T-helper 1 cell treated with Interleukin-12 subunit alpha and Interleukin-12 subunit beta and Interleukin-4 antibody, amounts not matched to agents 30 μg/mL and 1 μg/mL, for 36 hours (primary cell): ENCODE results near the gene CDH11.

Source experiments
- H3K27ac Mint-ChIP-seq: one replicate; pipeline ENCODE4 v1.8.0; 2021; ENCODE audit warnings: mild to moderate bottlenecking, mixed read lengths
- H3K27me3 Mint-ChIP-seq: one replicate; pipeline ENCODE4 v1.8.0; 2021; ENCODE audit warnings: low read depth, mixed read lengths
- H3K36me3 Mint-ChIP-seq: one replicate; pipeline ENCODE4 v1.8.0; 2021; ENCODE audit warnings: low read depth, mixed read lengths
- H3K4me1 Mint-ChIP-seq: one replicate; pipeline ENCODE4 v1.8.0; 2021; ENCODE audit warnings: low read depth, mixed read lengths
- H3K4me3 Mint-ChIP-seq: one replicate; pipeline ENCODE4 v1.8.0; 2021; ENCODE audit warnings: mild to moderate bottlenecking, moderate library complexity, mixed read lengths
- H3K9me3 Mint-ChIP-seq: one replicate; pipeline ENCODE4 v1.8.0; 2021; ENCODE audit warnings: mixed read lengths

The CDH11 gene

GRCh38 chr16:65121870-65122723 is at the start of gene CDH11:
Gene CDH11, minus strand, starts transcription at chr16:65122063. Its CDS starts 117,194 bp downstream, at chr16:65004869.
- no peaks in the 10 kb centered on the region for H3K9me3 Mint-ChIP-seq
- H3K4me1 Mint-ChIP-seq = peaks cover 2% of the 10 kb centered on the region
- H3K4me3 Mint-ChIP-seq = no peak within 1 kb of the TSS
- peaks cover 45% of the 10 kb centered on the region for H3K27me3 Mint-ChIP-seq
- no peaks in the 10 kb centered on the region for H3K36me3 Mint-ChIP-seq
- H3K27ac Mint-ChIP-seq = no peak within 1 kb of the TSS

DNA sequence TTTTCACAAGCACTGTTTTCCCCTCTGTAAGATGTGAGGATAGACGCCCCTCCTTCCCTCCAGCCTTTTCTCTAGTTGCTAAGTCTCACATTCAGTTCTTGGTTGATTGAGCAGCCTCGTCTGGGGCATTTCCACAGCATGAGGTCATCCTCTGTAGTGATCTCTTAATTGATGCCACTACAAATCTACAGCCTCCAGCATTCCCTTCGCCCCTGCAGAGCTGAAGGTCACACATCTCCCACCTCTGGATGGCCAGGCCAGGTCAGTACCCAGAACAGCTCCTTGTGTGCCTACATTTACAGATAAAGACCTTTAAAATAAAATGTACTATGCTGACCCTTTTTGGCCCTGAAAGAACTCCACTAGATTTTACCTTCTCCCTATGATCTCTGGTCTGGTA is 32.5 kb upstream of the CDH11 start:
- Mint-ChIP-seq H3K9me3 (no peaks in the 10 kb centered on the region), H3K36me3 (no peaks in the 10 kb centered on the region), H3K4me1 (no peaks in the 10 kb centered on the region), H3K27me3 (no peaks in the 10 kb centered on the region), H3K4me3 (no peak overlapping the region), H3K27ac (no peak overlapping the region)

- no peaks in the 10 kb centered on the region for H3K27me3 Mint-ChIP-seq
- H3K36me3 Mint-ChIP-seq = no peaks in the 10 kb centered on the region
- no peaks in the 10 kb centered on the region for H3K9me3 Mint-ChIP-seq
- H3K4me1 Mint-ChIP-seq = no peaks in the 10 kb centered on the region
- H3K4me3 Mint-ChIP-seq = no peak overlapping the region
- no peak overlapping the region for H3K27ac Mint-ChIP-seq
Measured at GRCh38 chr16:65153365-65154105, 31.7 kb upstream of the CDH11 start.

- Mint-ChIP-seq H3K27me3 (no peaks in the 10 kb centered on the region), H3K4me3 (no peak overlapping the region), H3K36me3 (no peaks in the 10 kb centered on the region), H3K27ac (no peak overlapping the region), H3K9me3 (no peaks in the 10 kb centered on the region), H3K4me1 (no peaks in the 10 kb centered on the region)
Measured at GRCh38 chr16:65148804-65149203, 26.9 kb upstream of the CDH11 start.

DNA sequence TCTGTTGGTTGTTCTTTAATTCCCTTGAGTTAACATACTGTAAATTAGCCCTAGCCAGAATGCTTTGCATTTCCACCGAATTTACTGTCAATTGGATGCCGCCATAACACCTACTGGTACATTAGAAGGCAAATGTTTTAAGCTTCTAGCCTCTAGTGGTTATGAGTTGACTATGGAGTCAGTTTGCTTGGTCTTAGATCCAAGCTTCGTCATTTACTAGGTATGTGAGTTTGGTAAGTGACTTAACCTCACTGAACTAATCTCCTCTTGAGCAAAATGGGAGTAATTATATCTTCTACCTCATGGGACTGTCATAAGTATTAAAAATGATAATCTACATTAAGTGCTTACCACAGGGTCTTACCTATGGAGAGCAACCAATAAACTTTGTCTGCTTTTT is 20.4 kb upstream of the CDH11 start:
- Mint-ChIP-seq H3K4me3 (no peak overlapping the region), H3K9me3 (no peaks in the 10 kb centered on the region), H3K4me1 (no peaks in the 10 kb centered on the region), H3K36me3 (no peaks in the 10 kb centered on the region), H3K27ac (no peak overlapping the region), H3K27me3 (no peaks in the 10 kb centered on the region)

DNA sequence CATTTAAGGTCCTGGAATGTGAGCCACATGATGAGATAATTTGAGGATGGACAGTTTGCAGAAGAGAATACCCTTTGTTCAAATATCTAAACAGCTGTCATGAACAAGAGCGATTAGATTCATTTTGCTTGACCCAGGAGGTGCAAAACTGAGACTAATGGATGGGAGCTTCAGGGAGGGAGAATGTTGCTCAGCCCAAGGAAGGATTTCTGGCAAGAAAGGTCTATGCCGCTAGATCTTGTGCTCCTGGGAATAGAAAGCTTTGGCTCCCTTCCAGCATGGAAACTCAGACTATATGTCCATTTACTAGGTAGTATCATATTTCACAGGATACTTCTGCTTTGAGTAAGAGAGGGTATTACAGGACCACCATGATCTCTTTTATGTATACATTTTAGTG is 14.8 kb upstream of the CDH11 start:
- Mint-ChIP-seq H3K36me3 (no peaks in the 10 kb centered on the region), H3K27me3 (no peaks in the 10 kb centered on the region), H3K9me3 (no peaks in the 10 kb centered on the region), H3K4me3 (no peak overlapping the region), H3K4me1 (no peaks in the 10 kb centered on the region), H3K27ac (no peak overlapping the region)

DNA sequence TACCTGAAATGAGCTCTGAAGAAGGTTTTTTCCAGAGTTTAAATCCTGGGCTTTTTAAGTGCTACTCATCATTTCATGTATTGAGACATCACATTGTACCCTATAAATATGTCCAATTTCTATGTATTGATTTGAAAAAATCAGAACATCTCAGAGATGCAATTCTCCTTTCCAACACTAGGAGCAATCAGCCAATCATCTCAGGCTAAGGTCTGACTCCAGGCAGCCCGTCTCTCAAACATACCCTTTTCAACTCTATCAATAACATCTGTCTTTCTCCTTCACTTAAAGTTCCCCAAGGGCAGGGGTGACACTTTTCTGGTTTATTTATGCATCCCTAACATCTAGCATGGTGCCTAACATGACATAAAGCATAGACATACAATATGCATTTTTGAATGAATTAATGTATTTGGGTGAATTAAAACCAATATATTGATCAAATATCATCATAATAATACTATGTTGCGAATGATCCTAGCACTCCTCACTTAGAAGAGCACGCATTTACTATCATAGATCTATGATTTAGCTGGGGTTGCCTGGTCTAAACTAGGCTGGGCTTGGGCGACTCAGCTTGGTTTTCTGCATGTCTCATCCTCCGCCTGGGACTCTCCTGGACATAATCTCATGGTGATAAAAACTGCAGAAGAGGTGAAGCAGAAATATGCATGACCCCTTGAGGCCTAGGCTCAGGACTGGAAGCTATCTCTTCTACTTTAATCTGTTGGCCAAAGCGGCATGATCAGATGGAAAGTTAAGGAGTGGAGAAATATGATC is 5.2 kb upstream of the CDH11 start:
- peaks cover 18% of the 10 kb centered on the region for H3K27me3 Mint-ChIP-seq
- H3K4me3 Mint-ChIP-seq = no peak overlapping the region
- no peaks in the 10 kb centered on the region for H3K9me3 Mint-ChIP-seq
- H3K27ac Mint-ChIP-seq = no peak overlapping the region
- H3K4me1 Mint-ChIP-seq = peaks cover 2% of the 10 kb centered on the region
- H3K36me3 Mint-ChIP-seq = no peaks in the 10 kb centered on the region

DNA sequence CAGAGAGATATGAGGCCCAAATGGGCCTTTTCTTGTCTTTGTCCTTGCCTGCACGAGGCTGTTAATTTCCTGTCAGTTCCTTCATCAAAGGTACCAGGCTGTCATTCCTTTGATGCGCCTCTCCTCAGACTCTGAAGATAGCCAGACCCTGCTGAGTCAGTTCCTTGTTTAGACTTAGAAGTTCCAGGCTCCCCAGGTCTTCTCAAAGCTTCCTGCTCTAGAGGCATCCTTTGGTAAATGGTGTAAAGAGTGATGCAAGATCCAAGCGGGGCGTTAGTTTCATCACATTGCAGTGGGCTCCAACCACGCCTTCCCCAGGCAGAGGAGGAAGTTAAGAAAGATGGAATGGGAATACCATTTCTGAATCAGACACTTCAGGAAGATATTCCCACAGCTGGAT is 4.0 kb upstream of the CDH11 start:
- H3K4me1 Mint-ChIP-seq = peaks cover 2% of the 10 kb centered on the region
- H3K4me3 Mint-ChIP-seq = no peak overlapping the region
- H3K36me3 Mint-ChIP-seq = no peaks in the 10 kb centered on the region

GRCh38 chr16:65125322-65125721 is 3.5 kb upstream of the CDH11 start:
- Mint-ChIP-seq H3K27ac (no peak overlapping the region), H3K27me3 (peaks cover 28% of the 10 kb centered on the region), H3K9me3 (no peaks in the 10 kb centered on the region), H3K36me3 (no peaks in the 10 kb centered on the region), H3K4me3 (no peak overlapping the region), H3K4me1 (peaks cover 2% of the 10 kb centered on the region)

More for the DNA sequence above, 4.0 kb upstream of the CDH11 start:
- no peak overlapping the region for H3K27ac Mint-ChIP-seq
- peaks cover 25% of the 10 kb centered on the region for H3K27me3 Mint-ChIP-seq
- H3K9me3 Mint-ChIP-seq = no peaks in the 10 kb centered on the region

DNA sequence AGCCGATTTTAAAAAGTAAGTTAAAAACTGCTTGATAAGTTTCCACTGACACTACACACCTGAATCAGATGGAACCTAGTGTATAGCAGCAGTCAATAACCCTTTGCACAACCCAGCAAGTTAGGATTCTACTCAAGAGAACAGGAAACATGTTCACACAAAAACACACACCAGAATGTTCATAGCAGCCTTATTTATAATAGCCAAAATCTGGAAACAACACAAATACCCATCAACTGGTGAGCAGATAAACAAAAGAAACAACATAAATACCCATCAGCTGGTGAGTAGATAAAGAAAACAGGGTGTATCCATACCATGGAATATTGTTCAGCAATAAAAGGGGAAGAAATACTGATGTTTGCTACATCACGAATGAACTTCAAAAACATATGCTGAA is 2.7 kb upstream of the CDH11 start:
- Mint-ChIP-seq H3K27me3 (peaks cover 35% of the 10 kb centered on the region), H3K27ac (no peak overlapping the region), H3K4me1 (peaks cover 2% of the 10 kb centered on the region), H3K36me3 (no peaks in the 10 kb centered on the region), H3K4me3 (no peak overlapping the region), H3K9me3 (no peaks in the 10 kb centered on the region)

- Mint-ChIP-seq H3K27ac (no peak overlapping the region), H3K36me3 (no peaks in the 10 kb centered on the region), H3K4me1 (peaks cover 2% of the 10 kb centered on the region), H3K9me3 (no peaks in the 10 kb centered on the region), H3K27me3 (peaks cover 35% of the 10 kb centered on the region), H3K4me3 (no peak overlapping the region)
Measured at GRCh38 chr16:65124212-65124548, 2.3 kb upstream of the CDH11 start.

DNA sequence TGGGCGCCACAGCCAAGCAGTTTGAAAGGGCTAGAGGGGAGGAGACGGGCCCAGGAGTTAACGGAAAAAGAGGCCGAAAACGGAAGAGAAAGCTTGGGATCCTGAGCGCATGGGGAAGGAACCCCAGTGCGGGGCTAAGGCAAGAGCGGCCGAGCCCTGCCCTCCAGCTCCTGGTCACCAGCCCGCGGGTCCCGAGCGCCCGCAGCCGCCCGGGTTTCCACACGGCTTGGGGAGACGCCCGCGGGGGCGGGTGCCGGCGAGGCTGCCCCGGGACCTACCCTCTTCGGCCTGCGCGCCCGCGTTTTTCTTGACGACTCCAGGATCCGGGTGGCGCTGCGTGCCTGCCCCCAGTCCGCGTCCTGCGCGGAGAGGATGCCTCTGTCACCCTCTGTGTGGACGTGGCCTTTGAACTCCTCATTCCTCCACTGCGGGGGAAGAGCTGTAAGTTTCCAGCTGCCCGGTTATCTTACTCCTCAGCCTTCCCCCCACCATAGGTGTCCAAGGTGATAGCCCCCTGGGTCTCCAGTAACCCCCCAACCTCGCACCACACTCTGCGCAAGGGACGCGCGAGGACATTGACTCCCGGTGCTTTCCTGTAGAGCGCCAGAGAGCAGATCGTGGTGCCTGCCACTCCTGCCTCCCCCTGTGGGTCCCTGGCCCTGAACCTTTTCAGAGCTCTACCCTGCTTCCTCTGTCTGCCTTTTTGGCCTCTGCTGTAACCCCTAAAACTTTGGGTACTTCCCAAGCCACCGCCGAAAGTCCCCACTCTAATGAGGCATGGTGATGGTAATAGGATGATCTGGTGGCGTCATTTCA is 1.7 kb upstream of the CDH11 start:
- Mint-ChIP-seq H3K4me1 (peaks cover 2% of the 10 kb centered on the region), H3K27ac (no peak overlapping the region), H3K9me3 (no peaks in the 10 kb centered on the region), H3K4me3 (no peak overlapping the region), H3K36me3 (no peaks in the 10 kb centered on the region), H3K27me3 (peaks cover 39% of the 10 kb centered on the region)

DNA sequence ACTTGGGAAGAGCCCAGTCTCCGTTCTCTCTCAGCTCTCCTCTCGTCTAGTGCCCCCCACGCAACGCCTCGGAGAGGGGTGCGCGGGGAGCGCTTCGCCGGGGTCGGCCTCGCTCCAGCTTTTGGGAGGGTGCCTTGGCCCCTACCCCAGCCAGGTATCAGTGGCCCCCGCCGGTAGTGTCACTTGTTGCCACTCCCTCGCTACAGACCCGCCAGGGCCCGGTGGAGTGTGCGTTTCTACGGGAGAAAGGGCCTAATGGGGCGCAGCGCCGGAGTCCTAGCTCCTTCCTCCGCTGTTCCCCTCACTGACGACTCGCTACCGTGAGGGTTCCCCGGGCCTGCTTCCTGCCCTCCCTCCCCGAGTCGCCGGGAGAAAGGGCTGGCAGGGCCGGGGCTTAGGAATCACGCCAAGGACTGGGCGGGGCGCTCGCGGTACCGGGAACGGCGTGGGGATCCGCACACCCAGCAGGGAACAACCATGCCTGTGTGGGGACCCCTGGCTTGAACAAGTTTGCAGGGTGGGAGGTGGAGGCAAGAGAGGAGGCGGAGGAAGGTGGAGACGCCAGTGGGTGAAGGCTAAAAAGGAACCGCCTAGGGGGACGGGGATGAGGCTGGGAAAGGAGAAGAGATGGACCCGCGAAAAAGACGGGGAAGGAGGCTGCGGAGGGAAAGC is 997 bp upstream of the CDH11 start:
- no peaks in the 10 kb centered on the region for H3K9me3 Mint-ChIP-seq
- H3K27ac Mint-ChIP-seq = no peak overlapping the region
- H3K4me3 Mint-ChIP-seq = no peak overlapping the region
- no peaks in the 10 kb centered on the region for H3K36me3 Mint-ChIP-seq
- H3K27me3 Mint-ChIP-seq = peaks cover 45% of the 10 kb centered on the region
- H3K4me1 Mint-ChIP-seq = peaks cover 2% of the 10 kb centered on the region
